Measurements from ENCODE around the gene SAMD11. TPM values are rescaled to one million over a fixed set of nuclear protein-coding genes. Genes with fewer than 3 reads are reported as not detected.

SAMD11 gene
- total RNA-seq, 1 experiment from 2014 or later, result 11.5 TPM

DNA sequence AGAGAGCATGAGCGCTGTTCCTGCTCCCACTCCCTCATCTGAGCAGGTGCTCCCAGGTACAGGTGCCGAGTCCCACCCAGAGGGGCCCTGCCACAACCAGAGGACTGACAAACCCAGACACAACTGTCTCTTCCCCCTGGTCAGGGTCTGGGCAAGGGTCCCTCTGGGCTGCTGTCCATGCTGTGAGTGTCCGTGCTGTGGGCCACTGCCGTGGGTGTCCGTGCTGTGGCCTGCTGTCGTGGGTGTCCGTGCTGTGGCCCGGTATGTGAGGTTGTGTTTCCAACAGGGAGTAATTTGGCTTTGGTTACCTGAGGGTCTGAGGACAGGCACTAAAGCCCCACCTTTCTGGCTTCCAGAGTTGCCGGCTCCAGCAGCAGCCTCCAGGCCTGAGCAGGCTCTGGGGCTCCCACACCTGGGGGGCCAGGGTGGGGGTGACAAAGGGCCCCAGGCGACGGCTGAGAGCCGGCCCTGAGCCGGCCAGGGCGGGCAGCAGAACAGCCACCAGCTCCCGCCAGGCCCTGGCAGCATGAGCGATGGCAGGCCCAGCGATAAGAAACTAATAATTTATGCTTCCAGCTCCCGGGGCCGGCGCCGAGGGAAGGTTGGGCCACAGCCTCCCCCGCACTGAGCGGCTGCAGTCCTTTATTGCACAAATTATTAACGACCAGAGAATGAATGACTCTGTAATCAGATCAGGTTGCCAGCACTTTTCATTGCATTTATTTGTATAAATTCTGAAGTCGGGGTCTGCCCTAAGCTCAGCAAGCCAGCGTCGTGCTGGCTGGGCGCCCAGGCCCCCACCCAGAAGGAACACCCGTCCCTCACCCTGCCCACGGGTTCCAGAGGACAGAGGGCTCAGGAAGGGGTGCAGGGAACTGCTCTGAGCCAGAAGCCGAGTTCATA lies 7.3 kb upstream of the SAMD11 start:
- POLR2A ChIA-PET, result interaction anchor here (0.6 kb wide), 1 partner anchor 10 kb away, joined by 3 read pairs; no protein-coding TSS in a partner anchor
- TF ChIP-seq ATF3 (IDR thresholded peaks at IDR 0.05) (no peak), RAD21 (IDR thresholded peaks at IDR 0.05; ENCODE audit: low read depth) (no peak), POLR2A (IDR thresholded peaks at IDR 0.05; ENCODE audit: borderline replicate concordance, extremely low read depth, insufficient read depth, insufficient read length) (no peak), ZFX (IDR thresholded peaks at IDR 0.05) (no peak), SIN3A (IDR thresholded peaks at IDR 0.05; ENCODE audit: low read depth) (no peak), CEBPB (IDR thresholded peaks at IDR 0.05; ENCODE audit: low read depth) (no peak), FOSL1 (IDR thresholded peaks at IDR 0.05; ENCODE audit: low read depth) (no peak), MAX (IDR thresholded peaks at IDR 0.05) (no peak), TCF7L2 (IDR thresholded peaks at IDR 0.05; ENCODE audit: borderline replicate concordance, extremely low read depth, insufficient read depth, insufficient read length) (no peak), EGR1 (IDR thresholded peaks at IDR 0.05; ENCODE audit: low read depth) (no peak), SP1 (IDR thresholded peaks at IDR 0.05; ENCODE audit: low read depth) (no peak), EZH2phosphoT487 (IDR thresholded peaks at IDR 0.05; ENCODE audit: borderline replicate concordance) (no peak), CBX3 (IDR thresholded peaks at IDR 0.05; ENCODE audit: low read depth) (no peak), SRF (IDR thresholded peaks at IDR 0.05; ENCODE audit: low read depth) (no peak), ZNF274 (IDR thresholded peaks at IDR 0.05; ENCODE audit: low read depth, low read length) (no peak), EZH2 (IDR thresholded peaks at IDR 0.05) (no peak), JUND (IDR thresholded peaks at IDR 0.05) (no peak)
- TF ChIP-seq, protein P1, sequence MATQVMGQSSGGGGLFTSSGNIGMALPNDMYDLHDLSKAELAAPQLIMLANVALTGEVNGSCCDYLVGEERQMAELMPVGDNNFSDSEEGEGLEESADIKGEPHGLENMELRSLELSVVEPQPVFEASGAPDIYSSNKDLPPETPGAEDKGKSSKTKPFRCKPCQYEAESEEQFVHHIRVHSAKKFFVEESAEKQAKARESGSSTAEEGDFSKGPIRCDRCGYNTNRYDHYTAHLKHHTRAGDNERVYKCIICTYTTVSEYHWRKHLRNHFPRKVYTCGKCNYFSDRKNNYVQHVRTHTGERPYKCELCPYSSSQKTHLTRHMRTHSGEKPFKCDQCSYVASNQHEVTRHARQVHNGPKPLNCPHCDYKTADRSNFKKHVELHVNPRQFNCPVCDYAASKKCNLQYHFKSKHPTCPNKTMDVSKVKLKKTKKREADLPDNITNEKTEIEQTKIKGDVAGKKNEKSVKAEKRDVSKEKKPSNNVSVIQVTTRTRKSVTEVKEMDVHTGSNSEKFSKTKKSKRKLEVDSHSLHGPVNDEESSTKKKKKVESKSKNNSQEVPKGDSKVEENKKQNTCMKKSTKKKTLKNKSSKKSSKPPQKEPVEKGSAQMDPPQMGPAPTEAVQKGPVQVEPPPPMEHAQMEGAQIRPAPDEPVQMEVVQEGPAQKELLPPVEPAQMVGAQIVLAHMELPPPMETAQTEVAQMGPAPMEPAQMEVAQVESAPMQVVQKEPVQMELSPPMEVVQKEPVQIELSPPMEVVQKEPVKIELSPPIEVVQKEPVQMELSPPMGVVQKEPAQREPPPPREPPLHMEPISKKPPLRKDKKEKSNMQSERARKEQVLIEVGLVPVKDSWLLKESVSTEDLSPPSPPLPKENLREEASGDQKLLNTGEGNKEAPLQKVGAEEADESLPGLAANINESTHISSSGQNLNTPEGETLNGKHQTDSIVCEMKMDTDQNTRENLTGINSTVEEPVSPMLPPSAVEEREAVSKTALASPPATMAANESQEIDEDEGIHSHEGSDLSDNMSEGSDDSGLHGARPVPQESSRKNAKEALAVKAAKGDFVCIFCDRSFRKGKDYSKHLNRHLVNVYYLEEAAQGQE (IDR thresholded peaks at IDR 0.05; ENCODE audit: low read depth), result no peak
- TF ChIP-seq, protein P2, sequence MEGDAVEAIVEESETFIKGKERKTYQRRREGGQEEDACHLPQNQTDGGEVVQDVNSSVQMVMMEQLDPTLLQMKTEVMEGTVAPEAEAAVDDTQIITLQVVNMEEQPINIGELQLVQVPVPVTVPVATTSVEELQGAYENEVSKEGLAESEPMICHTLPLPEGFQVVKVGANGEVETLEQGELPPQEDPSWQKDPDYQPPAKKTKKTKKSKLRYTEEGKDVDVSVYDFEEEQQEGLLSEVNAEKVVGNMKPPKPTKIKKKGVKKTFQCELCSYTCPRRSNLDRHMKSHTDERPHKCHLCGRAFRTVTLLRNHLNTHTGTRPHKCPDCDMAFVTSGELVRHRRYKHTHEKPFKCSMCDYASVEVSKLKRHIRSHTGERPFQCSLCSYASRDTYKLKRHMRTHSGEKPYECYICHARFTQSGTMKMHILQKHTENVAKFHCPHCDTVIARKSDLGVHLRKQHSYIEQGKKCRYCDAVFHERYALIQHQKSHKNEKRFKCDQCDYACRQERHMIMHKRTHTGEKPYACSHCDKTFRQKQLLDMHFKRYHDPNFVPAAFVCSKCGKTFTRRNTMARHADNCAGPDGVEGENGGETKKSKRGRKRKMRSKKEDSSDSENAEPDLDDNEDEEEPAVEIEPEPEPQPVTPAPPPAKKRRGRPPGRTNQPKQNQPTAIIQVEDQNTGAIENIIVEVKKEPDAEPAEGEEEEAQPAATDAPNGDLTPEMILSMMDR (IDR thresholded peaks at IDR 0.05 in 2 of 3, conservative IDR thresholded peaks at IDR 0.05 in 1 of 3; ENCODE audit: borderline replicate concordance in 1 of 3, insufficient read depth in 1 of 3, low read depth in 2 of 3, low read length in 2 of 3), result no peak
- TF ChIP-seq, protein P3, sequence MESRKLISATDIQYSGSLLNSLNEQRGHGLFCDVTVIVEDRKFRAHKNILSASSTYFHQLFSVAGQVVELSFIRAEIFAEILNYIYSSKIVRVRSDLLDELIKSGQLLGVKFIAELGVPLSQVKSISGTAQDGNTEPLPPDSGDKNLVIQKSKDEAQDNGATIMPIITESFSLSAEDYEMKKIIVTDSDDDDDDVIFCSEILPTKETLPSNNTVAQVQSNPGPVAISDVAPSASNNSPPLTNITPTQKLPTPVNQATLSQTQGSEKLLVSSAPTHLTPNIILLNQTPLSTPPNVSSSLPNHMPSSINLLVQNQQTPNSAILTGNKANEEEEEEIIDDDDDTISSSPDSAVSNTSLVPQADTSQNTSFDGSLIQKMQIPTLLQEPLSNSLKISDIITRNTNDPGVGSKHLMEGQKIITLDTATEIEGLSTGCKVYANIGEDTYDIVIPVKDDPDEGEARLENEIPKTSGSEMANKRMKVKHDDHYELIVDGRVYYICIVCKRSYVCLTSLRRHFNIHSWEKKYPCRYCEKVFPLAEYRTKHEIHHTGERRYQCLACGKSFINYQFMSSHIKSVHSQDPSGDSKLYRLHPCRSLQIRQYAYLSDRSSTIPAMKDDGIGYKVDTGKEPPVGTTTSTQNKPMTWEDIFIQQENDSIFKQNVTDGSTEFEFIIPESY (IDR thresholded peaks at IDR 0.05; ENCODE audit: extremely low read depth, insufficient replicate concordance, low read length), result no peak
- H3K9me3 ChIP-seq (ENCODE audit: control insufficient read depth in 1 of 2, insufficient read depth in 1 of 2, low read depth in 1 of 2, low read length in 2 of 2), result no peaks in the 10 kb centered on the region
- RAD21 ChIA-PET (ENCODE audit: low non-redundant PET in 1 of 2, low total read pairs in 2 of 2, uncharacterized antibody in 2 of 2, unreplicated experiment in 2 of 2), result no interaction called here
- BruUV-seq (replicated peaks), result no TSS peak
- CTCF ChIA-PET, result no interaction called here
- no peak overlapping the region for H3K4me3 ChIP-seq (replicated peaks in 1 of 2; ENCODE audit: low read depth in 1 of 2, low read length in 2 of 2)
- no peaks in the 10 kb centered on the region for H3K79me2 ChIP-seq (ENCODE audit: insufficient read depth, low read length)
- intact Hi-C loops (cut with micrococcal nuclease), result no loop called here
- H3K27ac ChIP-seq (ENCODE audit: low read depth, low read length), result no peak overlapping the region
- no peak overlapping the region for H3K9ac ChIP-seq (ENCODE audit: low read length)
- H4K20me1 ChIP-seq (ENCODE audit: insufficient read depth), result no peaks in the 10 kb centered on the region
- H3K27me3 ChIP-seq (ENCODE audit: insufficient read depth, low read length), result peaks cover 33% of the 10 kb centered on the region; the same call in 1 of the 2 replicates
- H3K9me2 ChIP-seq (ENCODE audit: insufficient read depth), result no peaks in the 10 kb centered on the region
- H3K4me2 ChIP-seq (ENCODE audit: low read length), result no peak overlapping the region
- no peaks in the 10 kb centered on the region for H3K36me3 ChIP-seq (ENCODE audit: control insufficient read depth in 1 of 2, insufficient read depth in 2 of 2, low read length in 2 of 2)
- ATAC-seq, result no peak
- peaks cover 21 to 26% of the 10 kb centered on the region in 2 experiments for H3K4me1 ChIP-seq (ENCODE audit: control insufficient read depth in 1 of 2, insufficient read depth in 2 of 2, low read length in 2 of 2)
- no peak for DNase-seq (ENCODE audit: low read depth, low spot score)
- H2AFZ ChIP-seq (ENCODE audit: low read depth, low read length, poor library complexity, severe bottlenecking), result no peak overlapping the region
